ENCODE data around the gene RHOH. TPM values are rescaled to one million over a fixed set of nuclear protein-coding genes. Genes with fewer than 3 reads are reported as not detected.
A peak's percentile ranks its signal among the peaks of the same experiment; 100 is the strongest.

Gene RHOH
- total and polyA plus RNA-seq, 9 of the 15 experiments (the other 6 are each of a cell fraction or from before 2014, with no cell fraction given), result 14.3 to 37.7 (median 23.2) TPM

- TF ChIP-seq PTRF (tag; IDR thresholded peaks at IDR 0.05) (no peak), HIVEP1 (CRISPR knock-in tag; IDR thresholded peaks at IDR 0.05) (no peak), RBFOX2 (IDR thresholded peaks at IDR 0.05; ENCODE audit: low read depth, low read length) (no peak), COPS2 (conservative IDR thresholded peaks at IDR 0.05) (no peak), ATF1 (CRISPR knock-in tag; IDR thresholded peaks at IDR 0.05) (no peak), ATF1 (tag; IDR thresholded peaks at IDR 0.05) (no peak), PREB (CRISPR knock-in tag; IDR thresholded peaks at IDR 0.05) (no peak), TAL1 (IDR thresholded peaks at IDR 0.05) (0 out of 2 replicates have a peak, but pooled peaks have one; percentile 4), ELF2 (CRISPR knock-in tag; IDR thresholded peaks at IDR 0.05) (peak; percentile 20; the same call in 1 of the 2 replicates), PYGO2 (tag; IDR thresholded peaks at IDR 0.05) (peak; percentile 37; the same call in 1 of the 2 replicates), CEBPG (CRISPR knock-in tag; IDR thresholded peaks at IDR 0.05) (no peak), CEBPG (tag; conservative IDR thresholded peaks at IDR 0.05 in 1 of 2, IDR thresholded peaks at IDR 0.05 in 1 of 2) (no peak)
- TF ChIP-seq, protein P1, sequence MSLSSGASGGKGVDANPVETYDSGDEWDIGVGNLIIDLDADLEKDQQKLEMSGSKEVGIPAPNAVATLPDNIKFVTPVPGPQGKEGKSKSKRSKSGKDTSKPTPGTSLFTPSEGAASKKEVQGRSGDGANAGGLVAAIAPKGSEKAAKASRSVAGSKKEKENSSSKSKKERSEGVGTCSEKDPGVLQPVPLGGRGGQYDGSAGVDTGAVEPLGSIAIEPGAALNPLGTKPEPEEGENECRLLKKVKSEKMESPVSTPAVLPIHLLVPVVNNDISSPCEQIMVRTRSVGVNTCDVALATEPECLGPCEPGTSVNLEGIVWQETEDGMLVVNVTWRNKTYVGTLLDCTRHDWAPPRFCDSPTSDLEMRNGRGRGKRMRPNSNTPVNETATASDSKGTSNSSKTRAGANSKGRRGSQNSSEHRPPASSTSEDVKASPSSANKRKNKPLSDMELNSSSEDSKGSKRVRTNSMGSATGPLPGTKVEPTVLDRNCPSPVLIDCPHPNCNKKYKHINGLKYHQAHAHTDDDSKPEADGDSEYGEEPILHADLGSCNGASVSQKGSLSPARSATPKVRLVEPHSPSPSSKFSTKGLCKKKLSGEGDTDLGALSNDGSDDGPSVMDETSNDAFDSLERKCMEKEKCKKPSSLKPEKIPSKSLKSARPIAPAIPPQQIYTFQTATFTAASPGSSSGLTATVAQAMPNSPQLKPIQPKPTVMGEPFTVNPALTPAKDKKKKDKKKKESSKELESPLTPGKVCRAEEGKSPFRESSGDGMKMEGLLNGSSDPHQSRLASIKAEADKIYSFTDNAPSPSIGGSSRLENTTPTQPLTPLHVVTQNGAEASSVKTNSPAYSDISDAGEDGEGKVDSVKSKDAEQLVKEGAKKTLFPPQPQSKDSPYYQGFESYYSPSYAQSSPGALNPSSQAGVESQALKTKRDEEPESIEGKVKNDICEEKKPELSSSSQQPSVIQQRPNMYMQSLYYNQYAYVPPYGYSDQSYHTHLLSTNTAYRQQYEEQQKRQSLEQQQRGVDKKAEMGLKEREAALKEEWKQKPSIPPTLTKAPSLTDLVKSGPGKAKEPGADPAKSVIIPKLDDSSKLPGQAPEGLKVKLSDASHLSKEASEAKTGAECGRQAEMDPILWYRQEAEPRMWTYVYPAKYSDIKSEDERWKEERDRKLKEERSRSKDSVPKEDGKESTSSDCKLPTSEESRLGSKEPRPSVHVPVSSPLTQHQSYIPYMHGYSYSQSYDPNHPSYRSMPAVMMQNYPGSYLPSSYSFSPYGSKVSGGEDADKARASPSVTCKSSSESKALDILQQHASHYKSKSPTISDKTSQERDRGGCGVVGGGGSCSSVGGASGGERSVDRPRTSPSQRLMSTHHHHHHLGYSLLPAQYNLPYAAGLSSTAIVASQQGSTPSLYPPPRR (CRISPR knock-in tag; IDR thresholded peaks at IDR 0.05; ENCODE audit: borderline replicate concordance), result no peak
- TF ChIP-seq, protein P2, sequence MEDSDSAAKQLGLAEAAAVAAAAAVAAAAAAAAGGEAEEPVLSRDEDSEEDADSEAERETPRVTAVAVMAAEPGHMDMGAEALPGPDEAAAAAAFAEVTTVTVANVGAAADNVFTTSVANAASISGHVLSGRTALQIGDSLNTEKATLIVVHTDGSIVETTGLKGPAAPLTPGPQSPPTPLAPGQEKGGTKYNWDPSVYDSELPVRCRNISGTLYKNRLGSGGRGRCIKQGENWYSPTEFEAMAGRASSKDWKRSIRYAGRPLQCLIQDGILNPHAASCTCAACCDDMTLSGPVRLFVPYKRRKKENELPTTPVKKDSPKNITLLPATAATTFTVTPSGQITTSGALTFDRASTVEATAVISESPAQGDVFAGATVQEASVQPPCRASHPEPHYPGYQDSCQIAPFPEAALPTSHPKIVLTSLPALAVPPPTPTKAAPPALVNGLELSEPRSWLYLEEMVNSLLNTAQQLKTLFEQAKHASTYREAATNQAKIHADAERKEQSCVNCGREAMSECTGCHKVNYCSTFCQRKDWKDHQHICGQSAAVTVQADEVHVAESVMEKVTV (CRISPR knock-in tag; IDR thresholded peaks at IDR 0.05), result 0 out of 2 replicates have a peak, but pooled peaks have one; percentile 7
- TF ChIP-seq, protein P3, sequence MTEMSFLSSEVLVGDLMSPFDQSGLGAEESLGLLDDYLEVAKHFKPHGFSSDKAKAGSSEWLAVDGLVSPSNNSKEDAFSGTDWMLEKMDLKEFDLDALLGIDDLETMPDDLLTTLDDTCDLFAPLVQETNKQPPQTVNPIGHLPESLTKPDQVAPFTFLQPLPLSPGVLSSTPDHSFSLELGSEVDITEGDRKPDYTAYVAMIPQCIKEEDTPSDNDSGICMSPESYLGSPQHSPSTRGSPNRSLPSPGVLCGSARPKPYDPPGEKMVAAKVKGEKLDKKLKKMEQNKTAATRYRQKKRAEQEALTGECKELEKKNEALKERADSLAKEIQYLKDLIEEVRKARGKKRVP (CRISPR knock-in tag; IDR thresholded peaks at IDR 0.05), result 0 out of 2 replicates have a peak, but pooled peaks have one; percentile 36
Measured at GRCh38 chr4:40206426-40206825, 9.6 kb downstream of the RHOH start (continued).

All from K562 (cell line).